SJCRH30 (cell line): Measurements from ENCODE around the gene CBX6. TPM values are rescaled to one million over a fixed set of nuclear protein-coding genes. Genes with fewer than 3 reads are reported as not detected.

ENCODE experiments used
- DNase-seq, 2 experiments: peaks; one replicate each; pipeline ENCODE4 v3.0.0-alpha.2; 2015 to 2020
- H3K27ac ChIP-seq: fragments of 250-450 bp; sonication (Bioruptor Pico); 2 replicates; pipeline ENCODE4 v1.5.1; 2020; ENCODE audit warnings: mild to moderate bottlenecking, moderate library complexity
- H3K27me3 ChIP-seq: fragments of 250-450 bp; sonication (Bioruptor Pico); 2 replicates; pipeline ENCODE4 v1.5.1; 2020; ENCODE audit warnings: mild to moderate bottlenecking, moderate library complexity
- H3K36me3 ChIP-seq: fragments of 250-450 bp; sonication (Bioruptor Pico); 2 replicates; pipeline ENCODE4 v1.5.1; 2020; ENCODE audit warnings: mild to moderate bottlenecking, moderate library complexity
- H3K4me1 ChIP-seq: fragments of 250-450 bp; sonication (Bioruptor Pico); 2 replicates; pipeline ENCODE4 v1.5.1; 2020; ENCODE audit warnings: mild to moderate bottlenecking, moderate library complexity
- H3K4me3 ChIP-seq: fragments of 250-450 bp; sonication (Bioruptor Pico); 2 replicates; pipeline ENCODE4 v1.5.1; 2020; ENCODE audit warnings: mild to moderate bottlenecking, moderate library complexity
- H3K9me3 ChIP-seq: fragments of 250-450 bp; sonication (Bioruptor Pico); replicated peaks from 2 replicates; pipeline ENCODE4 v1.5.1; 2020; ENCODE audit warnings: mild to moderate bottlenecking, moderate library complexity
- total RNA-seq: library from RNA; depleted of rRNA; stranded (reverse); fragments of >200 nt; shearing (Covaris generic); gene quantifications from 2 replicates; pipeline ENCODE4 v1.2.3, GENCODE V29; 2014; rRNA removed

CBX6 gene
- total RNA-seq, 1 experiment from 2014 or later, result 40.5 TPM

GRCh38 chr22:38817196-38817595 lies 54.8 kb downstream of the CBX6 start:
- H3K4me3 ChIP-seq, result no peak overlapping the region
- H3K36me3 ChIP-seq, result no peaks in the 10 kb centered on the region
- no peaks in the 10 kb centered on the region for H3K4me1 ChIP-seq
- H3K9me3 ChIP-seq, result no peaks in the 10 kb centered on the region
- DNase-seq, result no peak
- no peak overlapping the region for H3K27ac ChIP-seq
- no peaks in the 10 kb centered on the region; the same call in 1 of the 2 replicates for H3K27me3 ChIP-seq

GRCh38 chr22:38815842-38816241 lies 56.2 kb downstream of the CBX6 start:
- H3K9me3 ChIP-seq, result no peaks in the 10 kb centered on the region
- no peaks in the 10 kb centered on the region for H3K4me1 ChIP-seq
- H3K27me3 ChIP-seq, result no peaks in the 10 kb centered on the region; the same call in 1 of the 2 replicates
- H3K27ac ChIP-seq, result no peak overlapping the region
- H3K36me3 ChIP-seq, result no peaks in the 10 kb centered on the region
- DNase-seq, result no peak
- no peak overlapping the region for H3K4me3 ChIP-seq

Other genes with a start within 250 kb of the CBX6 start
- gene FAM227A, start 215.8 kb downstream of the CBX6 start, total RNA-seq, result 0.47 and 0.66 TPM in 2 replicates
- 8.2 and 9.9 TPM in 2 replicates for gene CBY1, start 215.6 kb downstream of the CBX6 start, total RNA-seq
- 79.0 and 84.3 TPM in 2 replicates for gene TOMM22, start 190.3 kb downstream of the CBX6 start, total RNA-seq
- gene JOSD1, start 171.3 kb downstream of the CBX6 start, total RNA-seq, result 25.9 and 26.5 TPM in 2 replicates
- gene GTPBP1, start 166.3 kb downstream of the CBX6 start, total RNA-seq, result 27.2 and 28.1 TPM in 2 replicates
- gene SUN2, start 116.2 kb downstream of the CBX6 start, total RNA-seq, result 67.3 TPM in 2 replicates
- 4.3 and 4.7 TPM in 2 replicates for gene DNAL4, start 78.1 kb downstream of the CBX6 start, total RNA-seq
- 0.08 and 0.10 TPM in 2 replicates for gene NPTXR, start 28.2 kb downstream of the CBX6 start, total RNA-seq
- gene APOBEC3A, start 85.4 kb upstream of the CBX6 start, total RNA-seq, result not detected in 2 replicates
- gene APOBEC3B, start 110.1 kb upstream of the CBX6 start, total RNA-seq, result 15.8 and 16.6 TPM in 2 replicates
- 2.3 and 2.6 TPM in 2 replicates for gene APOBEC3C, start 142.0 kb upstream of the CBX6 start, total RNA-seq
- not detected in 2 replicates for gene APOBEC3D, start 148.9 kb upstream of the CBX6 start, total RNA-seq
- gene APOBEC3F, start 168.6 kb upstream of the CBX6 start, total RNA-seq, result not detected in 2 replicates
- not detected in 2 replicates for gene APOBEC3G, start 205.1 kb upstream of the CBX6 start, total RNA-seq
- gene APOBEC3H, start 225.0 kb upstream of the CBX6 start, total RNA-seq, result not detected in 2 replicates